Measurements from ENCODE around the gene DNAJB1. TPM values are rescaled to one million over a fixed set of nuclear protein-coding genes. Genes with fewer than 3 reads are reported as not detected.

Gene DNAJB1
- total and polyA plus RNA-seq, 2 of the 13 experiments (the other 11 are each of a cell fraction or from before 2014, with no cell fraction given), result 87.5 to 97.3 TPM

DNA sequence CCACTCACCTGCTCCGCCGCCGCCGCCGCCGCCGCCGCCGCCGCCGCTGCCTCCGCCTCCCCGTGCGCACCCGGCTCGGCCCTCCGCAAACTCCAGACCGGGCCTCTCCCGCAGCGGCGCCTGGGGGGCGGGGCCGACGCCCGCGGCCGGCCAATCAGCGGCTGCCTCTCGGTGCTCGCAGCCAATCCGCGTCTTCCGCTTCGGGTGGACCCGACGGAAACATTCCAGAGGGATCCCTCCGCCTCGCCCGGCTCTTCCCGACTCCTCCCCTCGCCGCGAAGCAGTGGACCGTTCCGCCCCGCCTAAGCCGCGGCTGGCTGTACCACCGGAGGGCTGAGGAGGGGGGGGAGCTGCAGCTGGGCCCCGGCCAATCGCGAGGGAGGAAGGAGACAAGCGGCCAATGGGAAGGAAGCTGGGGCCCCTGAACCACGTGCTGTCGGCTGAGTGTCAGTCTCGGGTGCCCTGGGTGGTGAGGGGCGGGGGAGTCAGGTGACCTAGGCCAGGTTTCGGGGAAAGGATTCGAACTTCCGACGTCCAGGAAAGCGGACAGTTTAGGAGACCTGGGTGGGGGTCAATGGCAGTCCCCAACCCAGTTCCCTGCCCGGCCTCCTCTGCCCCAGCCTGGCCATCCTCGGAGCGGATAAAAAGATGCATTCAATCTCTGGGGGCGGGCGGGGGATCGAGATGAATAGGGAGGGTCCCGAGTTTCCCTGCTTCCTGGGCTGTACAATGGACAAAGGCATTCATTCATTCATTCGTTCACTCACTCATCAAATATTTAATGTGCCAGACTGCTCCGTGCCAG, 22.0 kb downstream of the DNAJB1 start, which contains the start of gene GIPC1 (continued):
- TF ChIP-seq, protein P1, sequence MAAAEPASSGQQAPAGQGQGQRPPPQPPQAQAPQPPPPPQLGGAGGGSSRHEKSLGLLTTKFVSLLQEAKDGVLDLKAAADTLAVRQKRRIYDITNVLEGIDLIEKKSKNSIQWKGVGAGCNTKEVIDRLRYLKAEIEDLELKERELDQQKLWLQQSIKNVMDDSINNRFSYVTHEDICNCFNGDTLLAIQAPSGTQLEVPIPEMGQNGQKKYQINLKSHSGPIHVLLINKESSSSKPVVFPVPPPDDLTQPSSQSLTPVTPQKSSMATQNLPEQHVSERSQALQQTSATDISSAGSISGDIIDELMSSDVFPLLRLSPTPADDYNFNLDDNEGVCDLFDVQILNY (CRISPR knock-in tag; conservative IDR thresholded peaks at IDR 0.05), result no peak
- TF ChIP-seq PPARG (CRISPR knock-in tag; conservative IDR thresholded peaks at IDR 0.05) (no peak), ZNF709 (CRISPR knock-in tag; IDR thresholded peaks at IDR 0.05) (peak; percentile 88), XBP1 (CRISPR knock-in tag; IDR thresholded peaks at IDR 0.05) (no peak), ZNF446 (CRISPR knock-in tag; IDR thresholded peaks at IDR 0.05) (0 out of 2 replicates have a peak, but pooled peaks have one; percentile 19), ONECUT2 (CRISPR knock-in tag; IDR thresholded peaks at IDR 0.05) (no peak), ZNF501 (CRISPR knock-in tag; IDR thresholded peaks at IDR 0.05) (no peak; the same call in 1 of the 2 replicates), ZNF569 (CRISPR knock-in tag; IDR thresholded peaks at IDR 0.05; ENCODE audit: borderline replicate concordance) (no peak), ZNF281 (CRISPR knock-in tag; IDR thresholded peaks at IDR 0.05; ENCODE audit: borderline replicate concordance) (no peak), ZFX (CRISPR knock-in tag; IDR thresholded peaks at IDR 0.05; ENCODE audit: low read depth) (peak; percentile 69), ZNF234 (CRISPR knock-in tag; conservative IDR thresholded peaks at IDR 0.05) (no peak), NCOA2 (CRISPR knock-in tag; IDR thresholded peaks at IDR 0.05) (peak; percentile 33; the same call in 1 of the 2 replicates), ARID2 (CRISPR knock-in tag; IDR thresholded peaks at IDR 0.05; ENCODE audit: borderline replicate concordance) (no peak), ZNF513 (CRISPR knock-in tag; conservative IDR thresholded peaks at IDR 0.05) (no peak), GMEB1 (CRISPR knock-in tag; IDR thresholded peaks at IDR 0.05; ENCODE audit: borderline replicate concordance) (peak; percentile 71; the same call in 1 of the 2 replicates)
- TF ChIP-seq, protein P2, sequence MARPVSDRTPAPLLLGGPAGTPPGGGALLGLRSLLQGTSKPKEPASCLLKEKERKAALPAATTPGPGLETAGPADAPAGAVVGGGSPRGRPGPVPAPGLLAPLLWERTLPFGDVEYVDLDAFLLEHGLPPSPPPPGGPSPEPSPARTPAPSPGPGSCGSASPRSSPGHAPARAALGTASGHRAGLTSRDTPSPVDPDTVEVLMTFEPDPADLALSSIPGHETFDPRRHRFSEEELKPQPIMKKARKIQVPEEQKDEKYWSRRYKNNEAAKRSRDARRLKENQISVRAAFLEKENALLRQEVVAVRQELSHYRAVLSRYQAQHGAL (CRISPR knock-in tag; IDR thresholded peaks at IDR 0.05; ENCODE audit: not compliant biosample characterization), result no peak
- TF ChIP-seq, protein P3, sequence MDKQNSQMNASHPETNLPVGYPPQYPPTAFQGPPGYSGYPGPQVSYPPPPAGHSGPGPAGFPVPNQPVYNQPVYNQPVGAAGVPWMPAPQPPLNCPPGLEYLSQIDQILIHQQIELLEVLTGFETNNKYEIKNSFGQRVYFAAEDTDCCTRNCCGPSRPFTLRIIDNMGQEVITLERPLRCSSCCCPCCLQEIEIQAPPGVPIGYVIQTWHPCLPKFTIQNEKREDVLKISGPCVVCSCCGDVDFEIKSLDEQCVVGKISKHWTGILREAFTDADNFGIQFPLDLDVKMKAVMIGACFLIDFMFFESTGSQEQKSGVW (CRISPR knock-in tag; IDR thresholded peaks at IDR 0.05; ENCODE audit: borderline replicate concordance), result no peak
